GM12878 (cell line): Measurements from ENCODE around the gene LRRTM1. TPM values are rescaled to one million over a fixed set of nuclear protein-coding genes. Genes with fewer than 3 reads are reported as not detected.

ENCODE experiments used
- ATAC-seq: fragments of 200-7000 bp; cut with Tn5 transposase; 3 replicates; pipeline ENCODE4 v1.9.1; 2020; ENCODE audit warnings: mild to moderate bottlenecking, moderate library complexity
- BruUV-seq: library from RNA; stranded (reverse); fragments of 400-500 nt; replicated peaks from 2 replicates; lab custom pipeline; 2021; lab: Mats Ljungman, UMichigan
- CTCF ChIA-PET: fragments of 300-600 bp; sonication (Branson Sonifier 250); formaldehyde crosslinking; extraction: SDS; loops from one replicate; lab custom pipeline; 2021; ENCODE audit warnings: inconsistent platforms; lab: Yijun Ruan, JAX
- POLR2A ChIA-PET: fragments of 350-600 bp; formaldehyde crosslinking; extraction: SDS; loops from one replicate; lab custom pipeline; 2021; ENCODE audit warnings: inconsistent platforms; lab: Charles Lee
- RAD21 ChIA-PET: fragments of 300-600 bp; sonication (Branson Sonifier 250); formaldehyde crosslinking; loops from one replicate; lab custom pipeline; 2023; ENCODE audit warnings: antibody characterized with exemption; ENCODE audit not compliant: unreplicated experiment; lab: Charles Lee
- SMC1A ChIA-PET: fragments of 300-600 bp; sonication (Branson Sonifier 250); formaldehyde crosslinking; loops from one replicate; lab custom pipeline; 2023; ENCODE audit not compliant: unreplicated experiment, uncharacterized antibody; lab: Charles Lee
- DNase-seq: peaks from one replicate; pipeline ENCODE4 v3.0.0-alpha.2; 2011; ENCODE audit warnings: low read depth, low spot score
- FAIRE-seq: peaks from 3 replicates; lab custom pipeline; 2011; peaks lifted over from hg19 to GRCh38; lab: Jason Lieb, UNC
- H2AFZ ChIP-seq: 2 replicates; pipeline ENCODE4 v1.6.0; 2011; ENCODE audit warnings: low read depth, low read length, control low read depth; ENCODE audit not compliant: control insufficient read depth
- H3K27ac ChIP-seq: 2 replicates; pipeline ENCODE4 v1.5.1; 2011; ENCODE audit warnings: control low read depth; ENCODE audit not compliant: control insufficient read depth, insufficient read depth
- H3K27me3 ChIP-seq, 2 experiments: replicated peaks in 1 of 2; 2 replicates each; pipeline versions ENCODE4 v1.6.0 to v1.6.1; 2011; ENCODE audit warnings: low read length in 1 of 2; ENCODE audit not compliant: control insufficient read depth in 2 of 2, insufficient read depth in 2 of 2
- H3K36me3 ChIP-seq, 2 experiments: 2 replicates each; pipeline ENCODE4 v1.5.1; 2011; ENCODE audit warnings: low read length in 1 of 2; ENCODE audit not compliant: control insufficient read depth in 2 of 2, insufficient read depth in 2 of 2
- H3K4me1 ChIP-seq: 2 replicates; pipeline ENCODE4 v1.6.1; 2011; ENCODE audit warnings: mild to moderate bottlenecking, low read length, moderate library complexity, mixed read lengths; ENCODE audit not compliant: control insufficient read depth, insufficient read depth
- H3K4me2 ChIP-seq: 2 replicates; pipeline ENCODE4 v1.6.0; 2011; ENCODE audit warnings: control low read depth; ENCODE audit not compliant: control insufficient read depth, insufficient read depth
- H3K4me3 ChIP-seq: fragments of 200-600 bp; sonication (generic); 2 replicates; pipeline ENCODE4 v1.5.1; 2016
- H3K79me2 ChIP-seq: 2 replicates; pipeline ENCODE4 v1.6.0; 2011; ENCODE audit warnings: low read length; ENCODE audit not compliant: control insufficient read depth, insufficient read depth
- H3K9ac ChIP-seq: 2 replicates; pipeline ENCODE4 v1.8.0; 2011; ENCODE audit warnings: low read length, control low read depth, mixed read lengths; ENCODE audit not compliant: control insufficient read depth, insufficient read depth
- H3K9me3 ChIP-seq: replicated peaks from 3 replicates; pipeline ENCODE4 v1.5.1; 2011; ENCODE audit warnings: mild to moderate bottlenecking, low read length; ENCODE audit not compliant: control insufficient read depth, insufficient read depth
- H4K20me1 ChIP-seq: 2 replicates; pipeline ENCODE4 v1.6.0; 2011; ENCODE audit not compliant: control insufficient read depth, insufficient read depth
- BHLHE40 ChIP-seq, 2 experiments: fragments of 450-650 bp in 1 of 2; IDR thresholded peaks; 2 replicates each; pipeline ENCODE4 v1.6.1; 2011 to 2017; ENCODE audit warnings: low read depth in 2 of 2, borderline replicate concordance in 1 of 2, improper control_type of control experiment in 1 of 2, low read length in 1 of 2, mild to moderate bottlenecking in 1 of 2
- CEBPB ChIP-seq, 2 experiments: fragments of 150-350 bp in 1 of 2; IDR thresholded peaks; 2 replicates each; pipeline ENCODE4 v1.6.1; 2012 to 2014; ENCODE audit warnings: low read depth in 2 of 2, low read length in 2 of 2, borderline replicate concordance in 1 of 2, inconsistent platforms in 1 of 2
- CREB1 ChIP-seq: IDR thresholded peaks from 2 replicates; pipeline ENCODE4 v1.6.1; 2012; ENCODE audit warnings: low read depth, mild to moderate bottlenecking, inconsistent platforms
- CTCF ChIP-seq, 3 experiments: IDR thresholded peaks in 2 of 3; conservative IDR thresholded peaks in 1 of 3; 2 replicates each; pipeline ENCODE4 v1.5.1; 2011; ENCODE audit warnings: low read depth in 3 of 3, low read length in 3 of 3, mild to moderate bottlenecking in 3 of 3, control low read depth in 2 of 3, moderate library complexity in 2 of 3, inconsistent platforms in 1 of 3, mixed read lengths in 1 of 3; ENCODE audit not compliant: control insufficient read depth in 2 of 3, insufficient read depth in 1 of 3; ENCODE audit errors: extremely low read depth in 1 of 3
- IKZF1 ChIP-seq: fragments of 450-650 bp; conservative IDR thresholded peaks from 2 replicates; pipeline ENCODE4 v1.6.1; 2017; ENCODE audit warnings: antibody characterized with exemption, mild to moderate bottlenecking
- IKZF2 ChIP-seq, 2 experiments: fragments of 450-650 bp; IDR thresholded peaks; 2 replicates each; pipeline ENCODE4 v1.6.1; 2017; ENCODE audit warnings: mild to moderate bottlenecking in 2 of 2, moderate library complexity in 2 of 2
- MEF2A ChIP-seq: IDR thresholded peaks from 2 replicates; pipeline ENCODE4 v1.6.1; 2011; ENCODE audit warnings: low read depth, mild to moderate bottlenecking, low read length, moderate library complexity; ENCODE audit not compliant: insufficient read depth
- NR2F1 ChIP-seq: fragments of 450-650 bp; conservative IDR thresholded peaks from 2 replicates; pipeline ENCODE4 v1.6.1; 2017; ENCODE audit warnings: mild to moderate bottlenecking
- SIN3A ChIP-seq: IDR thresholded peaks from 2 replicates; pipeline ENCODE4 v1.6.1; 2012; ENCODE audit warnings: low read depth, low read length, improper control_type of control experiment
- SPI1 ChIP-seq: IDR thresholded peaks from 2 replicates; pipeline ENCODE4 v1.6.1; 2011; ENCODE audit warnings: low read depth, mild to moderate bottlenecking, low read length, moderate library complexity, borderline replicate concordance; ENCODE audit not compliant: insufficient read depth
- YBX1 ChIP-seq: fragments of 450-650 bp; IDR thresholded peaks from 2 replicates; pipeline ENCODE4 v1.6.1; 2016; ENCODE audit warnings: antibody characterized with exemption
- WGBS: methylation state at CpG from one replicate; pipeline ENCODE4 v1.1.6; 2016; ENCODE audit warnings: low lambda C conversion rate; ENCODE audit not compliant: insufficient replicate concordance, insufficient coverage; ENCODE audit errors: missing lambda C conversion rate; 5-methylcytosine and 5-hydroxymethylcytosine counted together
- in situ Hi-C: fragments of 300-500 bp; cut with MboI; formaldehyde crosslinking; loops from 9 replicates; pipeline ENCODE4 v1.14.3; 2018; ENCODE audit warnings: mixed read lengths
- intact Hi-C: fragments of 100-400 bp; cut with micrococcal nuclease; formaldehyde crosslinking; loops from one replicate; pipeline ENCODE4 v1.14.2; 2022; ENCODE audit not compliant: unreplicated experiment
- polyA plus RNA-seq, 11 experiments: library from polyadenylated mRNA; depleted of rRNA in 4 of 11; unstranded in 6 of 11; stranded (reverse) in 5 of 11; fragments of >200 nt; fragmentation: Nextera tagmentation in 4 of 11; fragmentation: Illumina TruSeq in 1 of 11; extraction: Ambion mirVana in 4 of 11; extraction: Trizol in 1 of 11; gene quantifications; 1 replicate in 1 of 11; 2 replicates in 10 of 11; pipeline versions ENCODE4 v1.2.1 to v1.2.3, GENCODE V29; 2011 to 2016; ENCODE audit warnings: inconsistent platforms in 2 of 11, missing spikeins in 2 of 11, low read depth in 1 of 11
- total RNA-seq, 4 experiments: library from RNA; depleted of rRNA in 3 of 4; stranded (reverse); fragments of >200 nt in 3 of 4; fragmentation: Illumina TruSeq in 1 of 4; extraction: Trizol in 1 of 4; gene quantifications; 2 replicates each; pipeline versions ENCODE4 v1.2.1 to v1.2.3, GENCODE V29; 2013 to 2021

Gene LRRTM1
- total and polyA plus RNA-seq, 10 of the 15 experiments (the other 5 are each of a cell fraction or from before 2014, with no cell fraction given) = not detected

GRCh38 chr2:80330527-80331450 is 26.2 kb upstream of the LRRTM1 start (continued):
- TF ChIP-seq CREB1 = no peak
- TF ChIP-seq SIN3A = no peak

GRCh38 chr2:80329491-80329890 is 24.9 kb upstream of the LRRTM1 start:
- no TSS peak for BruUV-seq
- ATAC-seq = no peak; the same call in 2 of the 3 replicates

More at GRCh38 chr2:80329491-80329890, 24.9 kb upstream of the LRRTM1 start:
- DNase-seq (no peak), FAIRE-seq (no peak)
- Histone ChIP-seq H2AFZ (no peak overlapping the region), H3K9me3 (no peaks in the 10 kb centered on the region), H3K4me1 (no peaks in the 10 kb centered on the region; the same call in 1 of the 2 replicates), H3K79me2 (no peaks in the 10 kb centered on the region), H3K27me3 (no peaks in the 10 kb centered on the region), H3K9ac (no peak overlapping the region), H3K4me3 (no peak overlapping the region), H4K20me1 (no peaks in the 10 kb centered on the region), H3K27ac (no peak overlapping the region), H3K4me2 (no peak overlapping the region), H3K36me3 (no peaks in the 10 kb centered on the region)
- intact Hi-C loops = loop anchor here (10.0 kb wide), 2 partner anchors 135 to 525 kb away; no protein-coding TSS in a partner anchor
- SMC1A ChIA-PET = interaction anchor here (0.6 to 8.9 kb wide), 4 partner anchors 136 to 272 kb away, joined by 3 to 530 read pairs (median 4); no protein-coding TSS in a partner anchor
- 26% methylated on average over 5 of the region's 5 CpGs for WGBS
- in situ Hi-C loops = loop anchor here (5.0 kb wide), 1 partner anchor 173 kb away; no protein-coding TSS in a partner anchor
- TF ChIP-seq MEF2A (no peak), CEBPB (IDR thresholded peaks at IDR 0.05; ENCODE audit: borderline replicate concordance in 1 of 2, low read depth in 2 of 2, low read length in 2 of 2) (no peak), CTCF (IDR thresholded peaks at IDR 0.05 in 2 of 3, conservative IDR thresholded peaks at IDR 0.05 in 1 of 3; ENCODE audit: control insufficient read depth in 2 of 3, extremely low read depth in 1 of 3, insufficient read depth in 1 of 3, low read depth in 3 of 3, low read length in 3 of 3) (no peak), NR2F1 (no peak), IKZF1 (peak; percentile 51), BHLHE40 (IDR thresholded peaks at IDR 0.05; ENCODE audit: borderline replicate concordance in 1 of 2, low read depth in 2 of 2, low read length in 1 of 2) (no peak), SPI1 (peak; percentile 5; the same call in 1 of the 2 replicates), YBX1 (no peak), IKZF2 (IDR thresholded peaks at IDR 0.05) (peak; percentile 29 to 42; a peak in 1 of 4 replicates)
- RAD21 ChIA-PET = interaction anchor here (0.9 to 1.7 kb wide), 4 partner anchors 10 to 200 kb away, joined by 3 to 23 read pairs (median 4); no protein-coding TSS in a partner anchor
- POLR2A ChIA-PET = interaction anchor here (0.5 to 2.2 kb wide), 3 partner anchors 165 to 170 kb away, joined by 3 to 10 read pairs (median 4); no protein-coding TSS in a partner anchor
- CTCF ChIA-PET = interaction anchor here (0.9 to 9.9 kb wide), 6 partner anchors 19 to 170 kb away, joined by 3 to 440 read pairs (median 3); no protein-coding TSS in a partner anchor
